Activated T-cell treated with anti-CD3 and anti-CD28 coated beads, Interleukin-2, amount 50 U/mL, for 1 hour (primary cell): ENCODE data around the gene LMF2.

ENCODE experiments used
- DNase-seq: peaks from one replicate; pipeline ENCODE4 v3.0.0-alpha.2; 2020

The LMF2 gene

GRCh38 chr22:50502628-50503474 lies 4.7 kb downstream of the LMF2 start:
- DNase-seq: no peak

DNA sequence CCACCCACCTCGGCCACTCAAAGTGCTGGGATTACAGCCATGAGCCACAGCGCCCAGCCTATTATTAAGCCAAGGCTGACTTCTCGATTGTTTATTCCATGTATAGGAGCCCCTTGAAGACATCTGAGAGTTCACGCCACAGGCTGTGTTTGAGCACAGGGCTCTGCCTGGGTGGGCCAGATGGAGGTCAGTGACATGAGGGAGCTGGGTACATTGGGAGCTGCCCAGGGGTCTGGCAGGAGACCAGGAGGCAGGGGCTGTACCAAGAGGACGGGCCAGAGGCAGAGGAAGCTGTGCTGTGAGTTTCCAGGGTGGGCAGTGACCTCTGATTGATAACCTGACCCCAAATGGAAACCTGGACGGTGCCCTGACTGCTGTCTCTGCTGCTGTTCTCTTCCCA lies 5.4 kb downstream of the LMF2 start:
- DNase-seq: no peak

DNA sequence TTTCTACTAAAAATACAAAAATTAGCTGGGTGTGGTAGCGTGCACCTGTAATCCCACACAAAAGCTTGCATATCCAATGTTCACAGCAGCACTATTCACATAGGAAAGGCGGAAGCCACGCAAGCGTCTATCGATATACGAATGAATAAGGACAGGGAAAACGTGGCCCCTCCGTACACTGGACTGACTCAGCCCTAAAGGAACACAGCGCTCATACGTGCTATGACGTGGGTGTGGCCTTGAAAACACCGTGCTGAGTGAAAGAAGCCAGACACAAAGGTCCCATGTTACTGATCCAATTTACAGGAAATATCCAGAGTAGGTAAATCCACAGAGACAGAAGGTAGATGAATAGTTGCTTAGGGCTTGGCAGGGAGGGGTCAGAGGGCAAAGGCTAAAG lies 7.0 kb downstream of the LMF2 start:
- no peak for DNase-seq

- DNase-seq: peak; percentile 66
Measured at GRCh38 chr22:50498322-50498890, 9.1 kb downstream of the LMF2 start.

DNA sequence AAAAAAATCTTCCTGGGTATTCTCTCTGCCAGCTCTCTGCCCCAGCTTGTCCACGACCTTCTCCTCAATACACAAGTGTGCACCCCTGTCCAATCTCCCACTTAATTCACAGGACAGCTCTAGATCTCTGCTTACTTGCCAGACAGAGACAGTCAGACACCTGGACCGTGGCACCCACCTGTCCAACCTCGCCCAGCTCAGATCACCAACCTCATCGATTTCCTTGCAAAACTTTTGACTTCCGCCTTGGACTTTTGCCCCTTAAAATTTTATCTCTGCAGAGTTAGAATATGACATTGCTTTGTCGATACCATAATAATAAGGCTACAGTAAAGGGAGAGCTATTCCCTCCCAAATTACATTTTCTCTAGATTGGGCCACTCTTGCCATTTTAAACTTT lies 10.4 kb downstream of the LMF2 start:
- no peak for DNase-seq

DNA sequence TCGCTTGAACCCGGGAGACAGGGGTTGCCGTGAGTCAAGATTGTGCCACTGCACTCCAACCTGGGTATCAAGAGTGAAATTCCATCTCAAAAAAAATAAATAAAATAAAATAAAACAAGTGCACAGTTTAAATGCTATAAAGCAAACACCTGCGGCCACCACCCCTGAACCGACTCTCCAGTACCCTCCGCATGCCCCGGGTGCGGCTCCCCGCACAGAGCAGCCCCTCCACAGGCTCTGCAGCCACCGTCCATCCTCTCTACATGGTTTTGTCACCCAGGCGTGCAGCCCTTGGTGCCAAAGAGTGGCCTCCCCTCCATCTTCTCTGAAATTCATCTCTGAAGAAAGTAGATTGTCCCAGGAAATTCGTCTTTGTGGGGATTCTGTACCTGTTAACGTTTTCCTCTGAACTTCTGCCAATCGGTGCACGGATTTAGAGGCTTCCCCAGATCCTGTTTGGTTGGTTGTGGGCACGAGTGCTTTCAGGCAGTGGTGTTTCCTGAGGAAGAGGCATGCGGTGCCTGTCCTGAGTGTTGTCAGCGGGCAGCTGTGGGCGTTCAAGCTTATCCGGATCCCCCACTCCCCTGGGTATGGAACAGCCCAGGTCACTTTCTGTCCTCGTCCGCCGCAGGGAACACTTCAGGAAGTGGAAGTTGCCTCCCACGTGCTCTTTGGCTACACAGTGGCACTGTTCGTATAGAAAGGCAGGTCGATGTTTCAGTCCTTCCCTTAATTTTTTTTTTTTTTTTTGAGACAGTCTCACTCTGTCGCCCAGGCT lies 16.8 kb downstream of the LMF2 start:
- DNase-seq: no peak

DNA sequence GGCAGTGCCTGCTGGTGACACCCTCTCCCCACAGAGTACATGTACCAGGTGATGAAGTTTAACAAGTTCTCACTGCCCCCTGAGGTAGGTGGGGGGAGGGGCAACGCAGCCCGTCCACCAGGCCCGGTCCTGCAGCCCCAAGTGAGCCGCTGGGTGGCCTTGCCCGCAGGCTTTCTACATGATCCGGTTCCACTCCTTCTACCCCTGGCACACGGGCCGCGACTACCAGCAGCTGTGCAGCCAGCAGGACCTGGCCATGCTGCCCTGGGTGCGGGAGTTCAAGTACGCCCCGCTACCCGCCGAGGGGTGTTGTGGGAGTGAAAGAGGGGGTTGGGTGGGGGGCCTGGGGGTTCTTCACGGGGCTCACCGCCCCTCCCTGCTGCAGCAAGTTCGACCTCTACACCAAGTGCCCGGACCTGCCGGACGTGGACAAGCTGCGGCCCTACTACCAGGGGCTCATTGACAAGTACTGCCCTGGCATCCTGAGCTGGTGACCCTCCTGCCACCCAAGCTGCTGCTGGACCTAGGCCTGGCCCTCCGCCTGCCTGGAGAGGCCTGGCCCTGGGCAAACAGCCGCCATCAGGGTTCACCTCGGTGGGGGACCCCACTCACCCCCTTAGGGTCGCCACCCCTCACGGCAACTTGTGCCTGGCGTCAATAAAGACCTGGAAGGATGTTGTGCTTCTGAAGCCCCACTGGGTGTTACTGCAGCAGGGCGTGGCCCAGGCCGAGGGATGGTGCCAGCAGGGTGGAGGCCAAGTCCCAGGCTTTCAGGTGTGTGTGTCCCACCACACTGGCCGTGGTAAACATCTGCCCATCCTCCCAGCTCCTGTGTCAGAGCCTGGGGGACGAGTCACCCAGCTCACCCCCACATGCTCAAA lies 17.9 kb downstream of the LMF2 start:
- no peak for DNase-seq

DNA sequence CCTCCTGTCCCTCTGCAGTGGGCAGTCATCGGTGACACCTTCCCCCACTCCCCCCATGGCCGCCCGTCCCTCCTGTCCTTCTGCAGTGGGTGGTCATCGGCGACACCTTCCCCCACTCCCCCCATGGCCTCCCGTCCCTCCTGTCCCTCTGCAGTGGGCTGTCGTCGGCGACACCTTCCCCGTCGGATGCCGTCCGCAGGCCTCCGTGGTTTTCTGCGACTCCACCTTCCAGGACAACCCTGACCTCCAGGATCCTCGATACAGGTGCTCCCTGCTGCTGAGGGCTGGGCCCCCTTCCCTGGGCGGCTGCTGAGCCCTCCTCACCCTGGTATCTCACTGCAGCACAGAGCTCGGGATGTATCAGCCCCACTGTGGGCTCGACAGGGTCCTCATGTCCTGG lies 18.6 kb downstream of the LMF2 start:
- no peak for DNase-seq

DNA sequence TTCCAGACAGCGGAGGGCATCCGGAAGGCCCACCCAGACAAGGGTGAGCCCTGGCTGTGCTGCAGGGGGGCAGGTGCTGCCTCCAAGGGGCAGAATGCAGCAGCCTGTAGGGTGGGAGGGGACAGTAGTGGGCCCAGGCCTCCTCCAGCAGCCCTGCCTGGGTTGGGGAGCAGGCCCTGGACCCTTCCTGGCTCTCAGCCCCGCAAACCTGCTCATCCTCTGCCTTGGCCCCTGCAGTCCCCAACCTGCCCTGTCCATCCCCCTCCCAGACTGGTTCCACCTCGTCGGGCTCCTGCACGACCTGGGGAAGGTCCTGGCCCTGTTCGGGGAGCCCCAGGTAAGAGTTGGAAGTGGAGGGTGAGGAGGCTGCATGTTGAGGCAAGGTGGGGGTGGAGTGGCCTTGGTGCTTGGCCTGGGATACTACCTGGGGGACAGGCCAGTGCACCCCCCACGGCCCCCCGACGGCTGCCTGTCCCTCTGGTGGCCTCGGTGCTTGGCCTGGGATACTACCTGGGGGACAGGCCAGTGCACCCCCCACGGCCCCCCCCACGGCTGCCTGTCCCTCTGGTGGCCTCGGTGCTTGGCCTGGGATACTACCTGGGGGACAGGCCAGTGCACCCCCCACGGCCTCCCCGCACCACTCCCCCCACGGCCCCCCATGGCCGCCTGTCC lies 19.4 kb downstream of the LMF2 start:
- DNase-seq: no peak

GRCh38 chr22:50487290-50488005 lies 20.1 kb downstream of the LMF2 start:
- DNase-seq: no peak

DNA sequence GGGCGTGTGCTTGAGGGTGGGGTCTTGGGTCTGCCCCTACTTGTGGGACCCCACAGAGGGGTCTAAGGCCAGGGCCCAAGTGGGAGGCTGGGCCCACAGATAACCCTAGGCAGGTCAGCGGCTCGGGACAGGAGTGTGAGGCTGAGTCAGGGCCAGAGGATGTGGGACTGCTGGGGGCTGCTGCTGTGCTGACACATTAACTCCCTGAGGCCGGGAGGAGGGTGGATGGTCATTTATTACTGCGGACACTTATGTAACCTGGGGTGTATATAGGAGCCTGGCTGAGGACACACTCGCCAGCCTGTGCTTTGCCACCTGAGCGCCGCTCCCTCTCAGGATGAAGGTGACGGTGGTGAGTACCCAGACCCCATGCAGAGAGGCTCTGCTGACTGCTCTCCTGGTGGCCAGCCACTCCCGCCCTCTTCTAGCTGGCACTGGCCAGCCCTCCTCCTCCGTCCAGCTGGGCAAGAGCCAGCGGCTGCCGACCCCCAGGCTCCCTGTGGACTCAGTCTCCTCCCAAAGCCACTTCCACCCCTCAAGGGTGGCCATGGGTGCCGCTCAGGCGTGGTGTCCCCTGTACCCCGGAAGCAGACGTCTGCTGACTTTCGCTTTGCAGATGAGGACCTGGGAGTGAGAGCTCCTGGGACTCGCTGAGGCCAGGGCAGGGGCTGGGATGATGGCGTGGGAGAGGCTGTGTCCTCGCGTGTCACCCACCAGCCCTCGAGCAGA lies 20.8 kb downstream of the LMF2 start, which contains the start of gene MIOX:
Gene MIOX (plus strand): TSS at position 299 of the 729 bp plus-strand sequence. CDS start 39 bp downstream, at position 338.
- DNase-seq: no peak

- DNase-seq: no peak
Measured at GRCh38 chr22:50485221-50486131, 22.0 kb downstream of the LMF2 start.

DNA sequence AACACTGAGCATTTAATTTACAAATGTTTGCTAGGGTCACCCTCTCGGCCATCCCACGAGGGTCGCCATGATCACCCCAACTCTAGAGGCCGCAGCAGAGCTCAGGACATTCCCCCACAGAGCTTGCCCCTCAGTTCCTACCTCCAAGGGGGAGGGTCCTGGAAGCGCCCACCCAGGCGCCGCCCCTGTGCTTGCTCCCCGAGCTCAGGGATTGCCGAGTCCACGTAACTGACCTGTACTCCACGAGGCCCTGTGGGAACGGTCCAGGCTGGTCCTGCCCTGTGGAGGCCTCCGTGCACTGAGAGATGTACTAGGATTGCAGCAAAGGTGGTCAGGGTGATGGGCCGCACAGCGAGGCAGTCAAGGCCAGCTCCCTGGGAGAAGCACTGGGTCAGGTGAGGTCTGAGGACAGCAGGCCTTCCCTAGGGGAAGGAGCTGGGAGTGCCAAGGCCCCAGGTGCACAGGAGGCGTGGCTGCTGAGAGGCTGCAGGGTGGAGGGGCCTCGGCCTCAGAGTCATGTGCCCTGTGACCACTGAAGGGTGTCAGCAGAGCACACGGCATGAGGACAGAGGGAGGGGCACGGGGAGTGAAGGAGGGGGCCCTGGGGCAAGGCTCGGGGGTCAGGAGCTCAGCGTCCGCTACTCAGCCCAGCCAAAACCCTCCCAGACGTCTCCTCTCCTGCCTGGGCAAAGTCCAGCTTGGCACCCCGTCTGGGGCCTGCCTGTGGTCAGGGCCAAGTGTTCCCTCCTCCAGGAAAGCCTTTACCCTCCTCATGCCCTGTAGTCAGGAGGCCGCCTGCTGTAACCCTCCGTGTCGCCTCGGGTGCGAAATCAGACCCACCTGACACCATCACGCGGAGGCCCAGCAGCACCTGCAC lies 23.3 kb downstream of the LMF2 start:
- no peak for DNase-seq

GRCh38 chr22:50483556-50483955 lies 23.9 kb downstream of the LMF2 start:
- no peak for DNase-seq

GRCh38 chr22:50483106-50483505 lies 24.4 kb downstream of the LMF2 start:
- DNase-seq: no peak

DNA sequence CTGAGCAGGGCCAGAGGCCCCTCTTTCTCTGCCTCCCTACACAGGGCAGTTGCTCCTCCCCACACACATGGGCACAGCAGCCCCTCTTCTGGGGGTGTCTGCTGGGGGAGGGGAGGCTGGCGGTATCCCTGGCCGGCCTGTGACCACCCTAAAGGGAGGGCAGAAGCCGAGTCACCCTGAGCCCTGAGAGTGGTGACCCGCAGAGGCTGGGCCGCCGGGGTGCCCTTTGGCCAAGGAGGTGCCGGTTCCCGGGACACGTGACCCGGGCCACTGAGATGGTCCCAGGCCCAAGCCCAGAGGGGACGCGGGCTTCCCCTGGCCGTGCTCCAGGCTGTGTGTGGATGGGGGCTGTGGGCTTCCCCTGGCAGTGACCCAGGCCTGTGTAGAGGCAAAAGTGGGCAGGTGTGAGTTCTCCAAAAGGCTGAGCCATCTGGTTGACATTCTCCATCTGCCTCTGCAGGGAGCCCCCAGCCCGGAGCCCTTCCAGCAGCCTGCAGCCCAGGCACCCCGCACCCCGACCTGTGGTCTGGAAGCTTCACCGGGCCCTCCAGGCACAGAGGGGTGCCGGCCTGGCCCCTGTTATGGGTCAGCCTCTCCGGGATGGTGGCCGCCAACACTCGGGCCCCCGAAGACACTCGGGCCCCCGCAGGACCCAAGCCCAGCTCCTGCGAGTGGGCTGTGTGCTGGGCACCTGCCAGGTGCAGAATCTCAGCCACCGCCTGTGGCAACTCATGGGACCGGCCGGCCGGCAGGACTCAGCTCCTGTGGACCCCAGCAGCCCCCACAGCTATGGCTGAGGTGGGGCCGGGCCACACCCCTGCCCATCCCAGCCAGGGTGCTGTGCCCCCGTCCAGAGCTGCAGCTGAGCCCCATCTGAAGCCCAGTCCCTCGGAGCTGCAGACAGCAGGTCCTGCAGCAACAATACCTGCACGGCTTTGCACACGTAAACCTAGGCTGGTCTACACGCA lies 25.1 kb downstream of the LMF2 start:
- no peak for DNase-seq

GRCh38 chr22:50481440-50482106 lies 25.9 kb downstream of the LMF2 start, which contains the start of gene ADM2:
Gene ADM2, plus strand, starts transcription at chr22:50481543. Its CDS starts 305 bp downstream, at chr22:50481848.
- DNase-seq: peak; percentile 75
